Medulla oblongata (tissue), 1 donor: ENCODE data around the gene KCTD10.
"Not testable (repeated sequence)": the region's sequence is repeated elsewhere in the genome, so short reads cannot be mapped to it uniquely, and the experiment has no call there.

Experiments used
- DNase-seq: peaks from one replicate; pipeline ENCODE4 v3.0.0-alpha.2; 2015; ENCODE audit errors: extremely low spot score

Gene KCTD10

GRCh38 chr12:109421355-109422087 is 55.6 kb downstream of the KCTD10 start:
- DNase-seq, result no peak

DNA sequence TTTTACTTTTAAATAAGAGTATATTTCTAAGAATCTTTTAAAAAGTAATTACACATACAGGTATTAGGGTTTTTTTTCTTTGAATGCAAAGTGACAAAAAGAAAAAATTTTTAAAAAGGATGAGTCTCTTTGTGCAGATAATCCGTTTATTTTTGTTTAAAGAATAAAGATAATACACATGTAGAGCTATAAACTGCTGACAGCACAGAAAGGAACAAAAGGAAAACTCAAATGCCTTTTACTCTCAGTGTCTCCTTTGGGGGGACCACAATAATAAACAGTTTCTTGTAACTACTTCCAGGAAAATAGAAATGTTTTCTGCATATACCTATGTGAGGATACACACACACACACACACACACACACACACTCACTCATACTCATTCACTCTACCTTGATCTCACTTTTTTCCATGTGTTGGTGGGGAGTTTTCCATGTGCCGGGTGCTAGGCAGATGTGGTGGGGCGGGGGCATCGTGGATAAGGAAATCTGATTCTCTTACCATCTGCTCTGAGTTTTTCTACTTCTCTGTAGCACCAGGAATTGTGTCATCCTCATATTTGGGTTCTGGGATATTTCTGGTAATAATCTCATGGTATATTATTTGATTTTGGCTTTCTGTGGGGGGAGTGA is 58.1 kb downstream of the KCTD10 start:
- no peak for DNase-seq

DNA sequence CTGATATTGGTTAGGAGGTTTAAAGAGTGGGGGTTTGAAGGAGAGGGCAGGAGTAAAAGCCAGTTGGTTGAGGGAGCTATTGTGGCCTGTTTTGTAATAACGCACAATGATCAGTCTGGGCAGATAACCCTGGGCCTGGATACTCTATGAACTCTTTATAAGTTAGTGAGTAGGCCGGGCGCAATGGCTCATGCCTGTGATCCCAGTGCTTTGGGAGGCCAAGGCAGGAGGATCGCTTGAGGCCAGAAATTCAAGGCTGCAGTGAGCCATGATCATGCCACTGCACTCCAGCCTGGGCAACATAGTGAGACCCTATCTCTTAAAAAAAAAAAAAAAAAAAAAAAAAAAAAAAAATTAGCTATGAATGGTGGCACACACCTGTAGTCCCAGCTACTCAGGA is 71.0 kb downstream of the KCTD10 start:
- not testable (repeated sequence) for DNase-seq

DNA sequence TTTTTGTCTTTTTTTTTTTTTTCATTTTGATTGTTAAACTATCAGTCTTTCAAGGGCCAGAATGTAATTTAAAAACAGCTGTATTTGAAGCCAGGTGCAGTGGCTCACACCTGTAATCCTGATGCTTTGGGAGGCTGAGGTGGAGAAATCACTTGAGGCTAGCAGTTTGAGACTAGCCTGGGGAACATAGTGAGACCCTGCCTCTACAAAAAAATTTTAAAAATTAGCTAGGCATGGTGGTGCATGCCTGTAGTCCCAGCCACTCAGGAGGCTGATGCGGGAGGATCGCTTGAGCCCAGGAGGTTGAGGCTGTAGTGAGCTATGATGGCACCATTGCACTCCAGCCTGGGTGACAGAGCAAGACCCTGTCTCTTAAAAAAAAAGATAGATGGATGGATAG is 72.3 kb downstream of the KCTD10 start:
- not testable (repeated sequence) for DNase-seq
